IPS-NIHi11 (cell line): ENCODE data around the gene SSR4.

ENCODE experiments used
- DNase-seq: peaks from one replicate; pipeline ENCODE4 v3.0.0; 2012; ENCODE audit warnings: mixed read lengths, low spot score

SSR4 gene

DNA sequence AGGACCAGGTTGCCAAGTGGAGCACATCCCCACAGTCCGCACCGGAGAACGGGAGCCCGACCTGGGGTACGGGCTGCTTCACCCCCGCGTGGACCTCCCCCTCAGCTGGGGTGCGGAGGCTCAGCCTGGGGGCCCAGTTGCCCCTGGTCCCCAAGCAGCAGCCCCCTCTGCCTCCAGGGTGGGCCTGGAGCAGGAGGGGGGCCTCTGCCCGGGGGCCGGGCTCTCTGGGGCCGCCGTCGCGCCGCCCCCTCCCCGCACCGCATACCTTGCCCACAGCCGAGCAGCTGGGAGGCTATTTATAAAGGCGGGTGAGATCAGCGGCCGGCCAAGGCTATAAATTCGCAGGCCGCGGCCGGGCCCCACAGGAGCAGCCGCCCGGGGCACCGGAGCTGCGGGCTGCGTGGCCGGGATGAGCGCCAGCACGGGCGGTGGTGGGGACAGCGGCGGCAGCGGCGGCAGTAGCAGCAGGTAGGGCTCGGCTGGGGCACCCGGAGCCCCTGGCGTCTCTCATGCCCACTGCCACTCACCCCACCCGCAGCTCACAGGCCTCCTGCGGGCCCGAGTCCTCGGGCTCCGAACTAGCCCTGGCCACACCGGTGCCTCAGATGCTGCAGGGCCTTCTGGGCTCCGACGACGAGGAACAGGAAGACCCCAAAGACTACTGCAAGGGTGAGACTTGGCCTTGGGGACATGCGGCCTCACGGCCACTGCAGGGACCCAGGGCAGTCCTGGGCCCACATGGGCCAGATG, 13.6 kb upstream of the SSR4 start, which contains the start of gene SRPK3:
Gene SRPK3, plus strand, starts transcription at position 364 of the 750 bp plus-strand sequence. Its CDS starts 46 bp downstream, at position 410.
- no peak for DNase-seq

DNA sequence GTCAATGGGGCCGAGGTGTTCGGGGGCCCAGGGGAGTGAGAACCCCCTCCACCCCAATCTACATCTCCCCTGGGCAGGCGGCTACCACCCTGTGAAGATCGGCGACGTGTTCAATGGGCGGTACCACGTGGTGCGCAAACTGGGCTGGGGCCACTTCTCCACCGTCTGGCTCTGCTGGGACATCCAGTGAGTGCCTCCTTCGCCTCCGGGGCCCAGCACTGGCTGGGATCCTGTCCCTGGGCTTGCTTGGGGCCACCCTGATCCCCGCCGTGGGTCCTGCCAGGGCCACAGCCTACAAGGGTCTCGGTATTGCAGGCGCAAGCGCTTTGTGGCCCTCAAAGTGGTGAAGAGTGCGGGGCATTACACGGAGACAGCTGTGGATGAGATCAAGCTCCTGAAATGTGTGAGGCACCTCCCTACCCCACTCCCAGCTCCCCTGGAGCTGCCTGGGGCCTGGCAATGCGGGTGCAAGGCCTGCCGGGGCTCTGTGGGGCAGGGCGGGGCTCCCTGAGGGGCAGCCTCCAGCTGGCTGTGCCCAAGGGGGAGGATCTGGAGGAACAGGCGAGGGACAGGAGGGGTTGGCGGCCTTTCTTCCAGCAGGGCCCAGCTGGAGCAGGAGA, 12.9 kb upstream of the SSR4 start:
- no peak for DNase-seq

GRCh38 chrX:153782313-153782712, 12.2 kb upstream of the SSR4 start:
- DNase-seq, result peak; percentile 49

GRCh38 chrX:153782871-153783270, 11.6 kb upstream of the SSR4 start:
- no peak for DNase-seq

DNA sequence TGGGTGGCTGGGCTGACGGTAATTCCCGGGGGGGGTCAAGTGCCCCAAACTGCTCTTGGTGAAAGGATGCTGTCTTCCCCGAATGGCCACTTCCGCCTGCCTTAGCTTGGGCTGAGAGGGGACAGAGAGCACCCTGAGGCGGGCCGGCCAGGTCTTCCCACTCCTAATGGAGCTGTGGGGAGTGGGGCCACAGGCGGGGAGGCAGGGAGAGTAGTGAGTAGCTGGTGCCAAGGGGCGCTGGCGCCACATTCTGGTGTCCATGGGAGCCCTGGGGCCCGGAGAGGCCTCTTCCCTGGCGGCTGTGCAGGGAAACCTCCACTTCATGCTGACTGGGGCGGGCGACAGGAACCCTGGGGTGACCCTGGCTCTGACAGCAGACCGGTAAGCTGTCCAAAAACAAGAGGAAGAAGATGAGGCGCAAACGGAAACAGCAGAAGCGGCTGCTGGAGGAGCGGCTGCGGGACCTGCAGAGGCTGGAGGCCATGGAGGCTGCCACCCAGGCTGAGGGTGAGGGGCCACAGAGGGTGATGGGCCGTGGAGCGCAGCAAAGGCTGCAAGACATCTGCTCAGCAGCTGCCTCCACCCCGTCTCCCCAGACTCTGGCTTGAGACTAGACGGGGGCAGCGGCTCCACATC, 11.0 kb upstream of the SSR4 start:
- no peak for DNase-seq

- no peak for DNase-seq
Observed at GRCh38 chrX:153784325-153784967, 10.0 kb upstream of the SSR4 start.

GRCh38 chrX:153786669-153787068, 7.8 kb upstream of the SSR4 start:
- DNase-seq, result no peak

GRCh38 chrX:153789654-153790053, 4.8 kb upstream of the SSR4 start:
- DNase-seq, result no peak

DNA sequence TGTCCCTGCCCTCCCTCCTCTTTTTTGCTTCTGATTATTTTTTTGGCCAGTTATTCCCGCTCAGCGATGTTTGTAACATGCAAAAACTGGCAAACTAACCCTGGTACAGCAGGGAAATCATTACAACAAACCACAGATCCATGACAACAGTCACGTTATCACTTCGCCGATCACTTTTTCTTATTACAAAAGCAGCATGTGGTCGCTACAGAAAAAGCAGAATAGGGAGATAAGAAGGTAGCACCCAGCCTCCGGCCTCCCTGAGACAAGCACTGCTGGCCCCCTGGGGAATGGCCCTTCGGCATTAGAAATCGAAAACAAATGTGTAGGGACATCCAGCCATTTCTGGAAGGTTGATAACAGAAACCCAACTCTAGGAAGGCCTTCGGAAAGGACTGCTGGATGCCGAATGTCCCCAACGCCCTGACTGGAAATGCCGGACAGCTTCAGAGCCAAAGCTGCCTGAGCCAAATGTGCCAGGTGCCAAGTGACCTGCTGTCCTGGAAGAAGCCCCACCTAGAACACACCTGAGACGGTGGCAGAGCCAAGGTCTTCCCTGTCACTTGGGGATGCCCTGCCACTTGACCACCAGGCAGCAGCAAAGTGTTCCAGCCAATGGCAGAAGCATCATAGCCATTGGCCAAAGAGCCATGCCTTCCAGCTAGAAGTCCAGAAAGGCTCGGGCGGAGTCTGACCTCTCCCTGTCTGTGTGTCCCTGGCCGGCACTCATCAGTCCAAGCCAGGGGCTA, 3.2 kb upstream of the SSR4 start:
- DNase-seq, result no peak

DNA sequence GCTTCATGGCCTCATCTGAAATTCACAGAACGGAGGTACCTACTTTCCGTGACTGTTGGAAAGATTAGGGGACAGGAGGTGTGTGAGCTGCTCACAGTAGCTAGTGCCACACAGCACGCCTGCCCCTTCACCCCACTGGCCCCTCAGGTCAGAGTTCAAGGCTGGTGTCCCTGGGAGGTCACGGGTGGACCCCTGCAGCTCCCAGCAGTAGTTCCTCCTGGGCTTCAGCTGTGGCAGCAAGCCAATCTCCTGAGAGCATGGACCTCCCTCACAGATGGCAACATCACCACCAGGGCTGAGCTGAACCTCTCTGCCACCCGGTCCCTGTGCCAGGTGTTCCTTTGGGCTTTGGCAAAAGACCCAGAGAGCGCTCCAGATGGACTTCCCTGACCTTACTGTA, 2.1 kb upstream of the SSR4 start:
- no peak for DNase-seq

GRCh38 chrX:153793291-153793690, 1.2 kb upstream of the SSR4 start:
- DNase-seq, result no peak

DNA sequence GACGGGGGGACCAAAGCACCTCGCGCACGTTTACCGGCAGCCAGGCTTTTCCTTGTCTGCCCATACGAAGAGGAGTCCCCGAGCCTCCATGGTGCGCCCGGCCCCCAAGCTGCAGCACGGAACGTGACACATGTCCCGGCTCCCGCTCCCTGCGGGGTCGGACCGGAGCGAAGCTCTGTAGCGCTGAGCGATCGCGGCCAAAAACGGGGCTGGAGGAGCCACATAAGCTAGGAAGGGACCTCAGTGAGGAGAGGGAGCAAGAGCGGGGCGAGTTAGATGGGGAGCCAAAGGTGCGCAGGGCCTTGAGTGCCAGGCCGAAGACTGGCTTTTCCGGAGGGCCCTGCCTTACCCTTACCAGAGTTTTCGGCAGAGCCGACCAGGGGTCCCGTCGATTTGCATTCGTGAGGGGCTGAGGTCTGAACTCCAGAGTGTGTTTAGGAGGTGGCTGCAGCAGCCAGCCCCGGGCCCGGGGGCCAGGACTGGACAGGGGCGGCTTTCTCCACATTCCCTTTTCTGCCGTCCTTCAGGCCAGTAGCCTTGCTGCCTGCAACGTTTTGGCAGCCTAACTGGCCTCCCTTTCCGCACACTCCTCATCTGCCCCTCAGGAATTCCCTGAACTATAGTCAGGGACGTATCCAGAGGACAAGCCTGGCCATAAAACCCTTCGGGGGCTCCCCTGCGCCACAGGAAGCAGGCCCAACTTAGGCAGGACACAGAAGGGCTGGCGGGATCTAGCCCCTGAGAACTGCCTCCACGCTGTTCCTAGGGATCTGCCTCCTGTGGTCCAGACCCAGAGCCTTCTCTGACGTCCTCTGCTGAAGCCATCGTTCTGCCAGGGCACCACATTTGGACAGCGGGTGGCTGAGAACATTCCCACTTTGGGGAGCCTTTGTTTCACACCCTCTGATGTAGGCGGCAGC, 689 bp downstream of the SSR4 start:
- no peak for DNase-seq

GRCh38 chrX:153797415-153798015, 3.0 kb downstream of the SSR4 start:
- DNase-seq, result no peak

DNA sequence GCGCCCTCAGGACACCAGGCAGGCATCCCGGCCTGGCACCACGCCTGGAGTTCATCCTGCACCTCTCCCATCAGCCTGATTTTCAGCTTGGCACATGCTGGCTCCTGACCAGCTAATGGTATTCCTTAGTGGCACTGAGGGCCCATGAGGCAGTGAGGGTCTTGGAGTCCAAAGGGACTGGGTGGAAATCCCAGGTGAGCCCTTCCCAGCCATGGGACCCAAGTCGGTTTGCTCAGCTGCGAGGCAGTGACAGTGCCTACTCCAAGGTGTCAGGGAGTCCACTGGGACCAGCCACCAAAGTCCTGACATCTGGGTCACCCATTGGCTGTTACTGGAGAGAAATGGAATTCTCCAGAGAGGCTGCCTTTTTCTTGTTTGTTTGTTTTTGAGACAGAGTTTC, 4.9 kb downstream of the SSR4 start:
- no peak for DNase-seq

- DNase-seq, result no peak
Observed at GRCh38 chrX:153800177-153800722, 5.8 kb downstream of the SSR4 start.

- DNase-seq, result no peak
Observed at GRCh38 chrX:153800746-153801145, 6.3 kb downstream of the SSR4 start.

- no peak for DNase-seq
Observed at GRCh38 chrX:153801669-153802068, 7.2 kb downstream of the SSR4 start.

GRCh38 chrX:153802513-153803045, 8.1 kb downstream of the SSR4 start:
- no peak for DNase-seq

DNA sequence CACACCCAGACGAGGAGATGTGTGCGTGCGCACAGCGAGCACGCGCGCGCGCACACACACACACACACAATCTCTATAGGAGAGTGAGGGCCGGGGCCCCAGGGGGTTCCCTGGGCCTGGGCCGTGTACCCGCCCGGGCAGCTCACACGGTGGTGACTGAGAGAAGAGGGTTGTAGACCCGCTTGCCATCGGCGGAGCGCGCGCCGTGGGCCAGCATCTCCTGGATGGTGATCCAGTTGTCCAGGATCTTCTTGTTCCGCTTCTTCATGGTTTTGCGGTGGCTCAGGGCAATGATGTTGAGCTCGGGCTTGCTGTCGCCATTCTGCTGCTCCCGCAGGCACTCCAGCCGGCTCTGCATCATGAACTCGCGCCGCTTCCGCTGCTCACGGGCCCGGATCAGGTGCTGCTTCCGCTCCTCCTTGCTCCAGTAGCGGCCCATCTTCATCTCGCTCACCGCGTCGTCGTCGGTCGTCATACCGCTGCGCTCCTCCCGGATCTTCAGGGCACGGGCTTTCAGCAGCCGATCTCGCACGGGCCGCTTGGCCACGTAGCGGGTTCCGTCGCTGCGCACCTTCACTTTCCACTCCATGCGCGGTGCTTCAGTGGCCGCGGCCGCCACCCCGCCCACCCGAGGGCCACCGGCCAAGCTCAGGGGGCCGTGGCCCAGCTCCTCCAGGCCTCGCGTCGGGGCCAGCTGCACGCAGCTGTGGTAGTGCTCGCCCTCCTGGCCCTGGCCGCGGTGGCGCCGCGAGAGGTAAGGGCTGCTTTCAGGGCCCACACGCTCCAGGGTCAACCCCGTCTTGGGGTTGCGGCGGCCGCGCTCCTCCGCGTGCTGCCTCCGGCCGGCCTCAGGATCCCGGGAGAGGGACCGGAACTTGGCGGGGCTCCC, 9.0 kb downstream of the SSR4 start:
- DNase-seq, result no peak
